ENCODE measurements around the gene PTGR3. TPM values are rescaled to one million over a fixed set of nuclear protein-coding genes. Genes with fewer than 3 reads are reported as not detected.

PTGR3 gene
- polyA plus RNA-seq, 2 donors, result 10.8 to 14.4 TPM

DNA sequence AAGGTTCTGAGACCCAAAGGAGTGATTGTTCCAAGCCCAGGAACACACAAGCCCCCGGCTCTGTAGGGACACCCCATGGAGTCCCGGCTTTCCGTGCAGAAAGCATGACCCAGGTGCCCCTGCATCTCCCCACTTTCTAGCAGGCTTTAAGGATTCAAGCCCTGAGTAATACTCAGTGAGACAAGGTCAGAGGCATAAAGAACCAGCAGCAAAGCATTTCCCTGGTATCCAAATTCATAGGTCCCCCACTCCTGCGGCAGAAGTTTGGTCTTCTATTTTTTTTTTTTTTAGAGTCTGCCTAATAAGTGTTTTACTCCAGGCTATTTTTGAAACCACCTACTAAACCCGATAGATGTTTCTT lies 18.0 kb upstream of the PTGR3 start:
- peaks cover 9 to 11% of the 10 kb centered on the region in 2 donors for H3K4me1 ChIP-seq (ENCODE audit: control insufficient read depth in 2 of 2, insufficient read depth in 2 of 2, low read length in 1 of 2)

DNA sequence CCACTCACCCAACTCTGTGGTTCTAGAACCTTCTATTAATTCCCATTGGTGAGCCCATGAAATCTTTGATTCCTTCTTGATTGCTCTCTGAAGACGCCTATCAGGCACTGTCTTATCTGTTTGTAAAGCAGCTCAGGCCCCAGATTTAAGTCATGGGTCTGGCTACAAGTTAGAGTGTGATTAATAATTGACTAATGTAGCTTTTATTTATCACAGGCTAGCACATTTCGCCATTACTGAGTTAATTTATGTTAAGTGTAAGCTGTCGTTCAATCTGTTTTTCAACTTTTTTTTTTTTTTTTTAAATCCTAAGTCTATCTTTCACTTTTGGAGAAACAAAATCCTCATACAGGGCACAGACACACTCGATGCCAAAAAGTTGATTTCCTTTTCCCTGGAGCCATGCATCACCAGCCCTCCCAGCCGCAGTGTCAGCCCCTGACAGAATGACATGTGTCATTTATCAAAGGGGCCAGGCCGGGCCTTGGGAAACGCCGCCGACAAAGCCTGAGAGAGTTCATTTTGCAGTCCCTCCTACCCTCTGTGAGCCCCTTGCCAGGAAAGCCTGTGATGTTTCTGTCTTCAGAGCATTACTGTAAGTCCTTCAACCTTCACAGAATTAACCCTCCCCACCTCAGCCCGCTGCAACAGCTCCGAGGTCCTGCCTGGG lies 17.5 kb upstream of the PTGR3 start:
- Histone ChIP-seq H3K4me1 (ENCODE audit: control insufficient read depth in 2 of 2, insufficient read depth in 2 of 2, low read length in 1 of 2) (peaks cover 9 to 11% of the 10 kb centered on the region in 2 donors), H3K27me3 (ENCODE audit: control insufficient read depth in 1 of 2, insufficient read depth in 2 of 2, low read length in 2 of 2) (no peaks in the 10 kb centered on the region), H3K27ac (ENCODE audit: low read depth in 2 of 2, low read length in 1 of 2) (peak overlapping the region in 1 of 2 donors; percentile 35), H3K4me3 (ENCODE audit: low read depth in 1 of 2, low read length in 2 of 2) (no peak overlapping the region), H3K9me3 (ENCODE audit: control insufficient read depth in 2 of 2, insufficient read depth in 1 of 2, low read depth in 1 of 2, low read length in 1 of 2) (no peaks in the 10 kb centered on the region), H3K36me3 (ENCODE audit: control insufficient read depth in 2 of 2, insufficient read depth in 2 of 2, low read length in 1 of 2) (peaks cover 0 to 6% of the 10 kb centered on the region in 2 donors)
- WGBS, 2 donors, result 12 to 32% methylated on average over 11 of the region's 11 CpGs

More for the DNA sequence above, 18.0 kb upstream of the PTGR3 start:
- Histone ChIP-seq H3K27me3 (ENCODE audit: control insufficient read depth in 1 of 2, insufficient read depth in 2 of 2, low read length in 2 of 2) (no peaks in the 10 kb centered on the region), H3K27ac (ENCODE audit: low read depth in 2 of 2, low read length in 1 of 2) (peak overlapping the region in 1 of 2 donors; percentile 35), H3K4me3 (ENCODE audit: low read depth in 1 of 2, low read length in 2 of 2) (no peak overlapping the region), H3K36me3 (ENCODE audit: control insufficient read depth in 2 of 2, insufficient read depth in 2 of 2, low read length in 1 of 2) (peaks cover 0 to 6% of the 10 kb centered on the region in 2 donors), H3K9me3 (ENCODE audit: control insufficient read depth in 2 of 2, insufficient read depth in 1 of 2, low read depth in 1 of 2, low read length in 1 of 2) (no peaks in the 10 kb centered on the region)
- 50 to 54% methylated on average over 5 of the region's 5 CpGs for WGBS, 2 donors

GRCh38 chr18:75223687-75224347 lies 14.9 kb upstream of the PTGR3 start:
- Histone ChIP-seq H3K36me3 (ENCODE audit: control insufficient read depth in 2 of 2, insufficient read depth in 2 of 2, low read length in 1 of 2) (no peaks in the 10 kb centered on the region), H3K27ac (ENCODE audit: low read depth in 2 of 2, low read length in 1 of 2) (peak overlapping the region; percentile 40 to 41), H3K4me3 (ENCODE audit: low read depth in 1 of 2, low read length in 2 of 2) (no peak overlapping the region), H3K4me1 (ENCODE audit: control insufficient read depth in 2 of 2, insufficient read depth in 2 of 2, low read length in 1 of 2) (peaks cover 3 to 7% of the 10 kb centered on the region in 2 donors), H3K9me3 (ENCODE audit: control insufficient read depth in 2 of 2, insufficient read depth in 1 of 2, low read depth in 1 of 2, low read length in 1 of 2) (no peaks in the 10 kb centered on the region), H3K27me3 (ENCODE audit: control insufficient read depth in 1 of 2, insufficient read depth in 2 of 2, low read length in 2 of 2) (no peaks in the 10 kb centered on the region)
- 42 to 53% methylated on average over 9 of the region's 9 CpGs for WGBS, 2 donors

DNA sequence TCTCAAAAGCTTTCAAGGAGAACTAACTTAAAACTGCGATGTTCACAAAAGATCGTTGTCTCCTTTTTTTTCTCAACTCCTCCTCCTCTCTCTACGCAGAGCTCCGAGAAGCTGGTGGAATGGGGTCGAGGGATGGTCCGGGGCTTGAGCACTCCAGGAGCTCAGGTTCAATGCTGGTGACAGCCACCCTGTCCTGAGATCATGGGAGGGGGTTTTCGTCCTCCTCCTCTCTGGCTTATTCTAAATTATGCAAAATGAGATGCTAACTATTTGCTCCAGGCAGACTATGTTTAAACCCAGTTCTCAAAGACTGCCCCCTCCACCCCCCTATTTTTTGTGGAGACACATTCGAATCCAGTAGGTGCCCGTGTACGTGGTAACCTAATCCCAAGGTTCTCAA lies 13.5 kb upstream of the PTGR3 start:
- H3K36me3 ChIP-seq (ENCODE audit: control insufficient read depth in 2 of 2, insufficient read depth in 2 of 2, low read length in 1 of 2), result no peaks in the 10 kb centered on the region
- H3K4me1 ChIP-seq (ENCODE audit: control insufficient read depth in 2 of 2, insufficient read depth in 2 of 2, low read length in 1 of 2), result peaks cover 5 to 6% of the 10 kb centered on the region in 2 donors
- H3K9me3 ChIP-seq (ENCODE audit: control insufficient read depth in 2 of 2, insufficient read depth in 1 of 2, low read depth in 1 of 2, low read length in 1 of 2), result no peaks in the 10 kb centered on the region
- no peak overlapping the region for H3K4me3 ChIP-seq (ENCODE audit: low read depth in 1 of 2, low read length in 2 of 2)
- H3K27me3 ChIP-seq (ENCODE audit: control insufficient read depth in 1 of 2, insufficient read depth in 2 of 2, low read length in 2 of 2), result no peaks in the 10 kb centered on the region
- 71 to 82% methylated on average over 10 of the region's 10 CpGs for WGBS, 2 donors
- peak overlapping the region in 1 of 2 donors; percentile 22 for H3K27ac ChIP-seq (ENCODE audit: low read depth in 2 of 2, low read length in 1 of 2)

- H3K4me1 ChIP-seq (ENCODE audit: control insufficient read depth in 2 of 2, insufficient read depth in 2 of 2, low read length in 1 of 2), result peaks cover 6% of the 10 kb centered on the region in 2 donors
- H3K27ac ChIP-seq (ENCODE audit: low read depth in 2 of 2, low read length in 1 of 2), result no peak overlapping the region
- no peaks in the 10 kb centered on the region for H3K36me3 ChIP-seq (ENCODE audit: control insufficient read depth in 2 of 2, insufficient read depth in 2 of 2, low read length in 1 of 2)
- no peaks in the 10 kb centered on the region for H3K9me3 ChIP-seq (ENCODE audit: control insufficient read depth in 2 of 2, insufficient read depth in 1 of 2, low read depth in 1 of 2, low read length in 1 of 2)
- no peak overlapping the region for H3K4me3 ChIP-seq (ENCODE audit: low read depth in 1 of 2, low read length in 2 of 2)
- WGBS, 2 donors, result 57 to 71% methylated on average over 7 of the region's 7 CpGs
- H3K27me3 ChIP-seq (ENCODE audit: control insufficient read depth in 1 of 2, insufficient read depth in 2 of 2, low read length in 2 of 2), result no peaks in the 10 kb centered on the region
Observed at GRCh38 chr18:75221897-75222296, 13.0 kb upstream of the PTGR3 start.

GRCh38 chr18:75221397-75221796 lies 12.5 kb upstream of the PTGR3 start:
- Histone ChIP-seq H3K9me3 (ENCODE audit: control insufficient read depth in 2 of 2, insufficient read depth in 1 of 2, low read depth in 1 of 2, low read length in 1 of 2) (no peaks in the 10 kb centered on the region), H3K27me3 (ENCODE audit: control insufficient read depth in 1 of 2, insufficient read depth in 2 of 2, low read length in 2 of 2) (no peaks in the 10 kb centered on the region), H3K4me3 (ENCODE audit: low read depth in 1 of 2, low read length in 2 of 2) (no peak overlapping the region), H3K4me1 (ENCODE audit: control insufficient read depth in 2 of 2, insufficient read depth in 2 of 2, low read length in 1 of 2) (peaks cover 8 to 10% of the 10 kb centered on the region in 2 donors), H3K36me3 (ENCODE audit: control insufficient read depth in 2 of 2, insufficient read depth in 2 of 2, low read length in 1 of 2) (no peaks in the 10 kb centered on the region), H3K27ac (ENCODE audit: low read depth in 2 of 2, low read length in 1 of 2) (no peak overlapping the region)
- 46 to 58% methylated on average over 1 of the region's 1 CpG for WGBS, 2 donors

GRCh38 chr18:75220551-75221355 lies 11.8 kb upstream of the PTGR3 start:
- H3K36me3 ChIP-seq (ENCODE audit: control insufficient read depth in 2 of 2, insufficient read depth in 2 of 2, low read length in 1 of 2), result no peaks in the 10 kb centered on the region
- no peaks in the 10 kb centered on the region for H3K9me3 ChIP-seq (ENCODE audit: control insufficient read depth in 2 of 2, insufficient read depth in 1 of 2, low read depth in 1 of 2, low read length in 1 of 2)
- WGBS, 2 donors, result 41 to 70% methylated on average over 12 of the region's 12 CpGs
- peak overlapping the region in 1 of 2 donors; percentile 24 for H3K27ac ChIP-seq (ENCODE audit: low read depth in 2 of 2, low read length in 1 of 2)
- no peak overlapping the region for H3K4me3 ChIP-seq (ENCODE audit: low read depth in 1 of 2, low read length in 2 of 2)
- H3K4me1 ChIP-seq (ENCODE audit: control insufficient read depth in 2 of 2, insufficient read depth in 2 of 2, low read length in 1 of 2), result peaks cover 8 to 10% of the 10 kb centered on the region in 2 donors
- H3K27me3 ChIP-seq (ENCODE audit: control insufficient read depth in 1 of 2, insufficient read depth in 2 of 2, low read length in 2 of 2), result no peaks in the 10 kb centered on the region

DNA sequence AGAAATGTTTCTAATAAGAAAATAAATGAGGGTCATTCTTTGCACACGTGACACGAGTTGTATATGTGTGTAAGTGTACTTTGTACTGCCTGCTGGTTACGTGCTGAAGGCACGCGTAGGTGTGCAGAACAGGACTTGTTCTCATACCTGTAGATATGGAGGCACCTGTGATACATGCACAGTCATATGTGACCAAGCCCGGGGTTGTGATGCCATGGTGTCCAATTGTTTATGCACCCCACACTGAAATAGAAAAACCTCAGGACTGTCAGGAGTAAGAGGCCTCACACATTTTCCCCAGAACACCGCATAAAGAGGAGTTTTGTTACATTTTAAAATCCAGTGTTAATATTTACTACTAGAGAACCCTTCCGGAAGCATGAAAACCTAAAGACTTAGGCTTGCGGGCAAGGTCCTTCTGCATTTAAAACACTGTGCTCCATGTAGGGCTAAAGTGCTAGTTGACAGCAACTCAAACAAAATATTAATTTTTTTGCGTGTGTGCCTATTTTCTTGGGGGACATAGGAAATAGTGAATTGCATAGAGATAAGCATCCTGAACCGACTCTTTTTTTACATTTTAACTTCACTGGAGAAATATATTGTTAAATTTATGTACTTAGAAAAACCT lies 10.9 kb upstream of the PTGR3 start:
- no peaks in the 10 kb centered on the region for H3K36me3 ChIP-seq (ENCODE audit: control insufficient read depth in 2 of 2, insufficient read depth in 2 of 2, low read length in 1 of 2)
- no peak overlapping the region for H3K4me3 ChIP-seq (ENCODE audit: low read depth in 1 of 2, low read length in 2 of 2)
- no peaks in the 10 kb centered on the region for H3K9me3 ChIP-seq (ENCODE audit: control insufficient read depth in 2 of 2, insufficient read depth in 1 of 2, low read depth in 1 of 2, low read length in 1 of 2)
- WGBS, 2 donors, result 64 to 76% methylated on average over 11 of the region's 11 CpGs
- no peaks in the 10 kb centered on the region for H3K27me3 ChIP-seq (ENCODE audit: control insufficient read depth in 1 of 2, insufficient read depth in 2 of 2, low read length in 2 of 2)
- H3K4me1 ChIP-seq (ENCODE audit: control insufficient read depth in 2 of 2, insufficient read depth in 2 of 2, low read length in 1 of 2), result peaks cover 8 to 10% of the 10 kb centered on the region in 2 donors
- peak overlapping the region in 1 of 2 donors; percentile 26 for H3K27ac ChIP-seq (ENCODE audit: low read depth in 2 of 2, low read length in 1 of 2)

All from esophagus (tissue), 2 donors.